Renal pelvis (tissue), 12 donors: Measurements from ENCODE around the gene GCG. TPM values are rescaled to one million over a fixed set of nuclear protein-coding genes. Genes with fewer than 3 reads are reported as not detected.

ENCODE experiments used
- DNase-seq: peaks from one replicate; pipeline ENCODE4 v3.0.0-alpha.2; 2013
- long read RNA-seq, 16 experiments: transcript quantifications; one replicate each; lab custom pipeline, GENCODE V29; 2026
- polyA plus RNA-seq, 3 donors: library from polyadenylated mRNA; unstranded; fragments of 120-200 nt; gene quantifications; one replicate each; pipeline ENCODE4 v1.2.1, GENCODE V29; 2013; ENCODE audit not compliant: insufficient read length in 3 of 3

GCG gene
- polyA plus RNA-seq: not detected
- long read RNA-seq, donor 1: 0 reads
- long read RNA-seq, donor 2: 0 reads
- long read RNA-seq, donor 3: 0 reads
- long read RNA-seq, donor 4: 0 reads
- long read RNA-seq, donor 5: 0 reads
- long read RNA-seq, donor 6: 0 reads
- long read RNA-seq, donor 7: 0 reads
- long read RNA-seq, donor 8: 0 reads
- long read RNA-seq, donor 9: 0 reads
- long read RNA-seq, donor 10: 0 reads
- long read RNA-seq, donor 11: 0 reads
- long read RNA-seq, donor 12: 0 reads
- long read RNA-seq, donor 13: 0 reads
- long read RNA-seq, donor 14: 0 reads
- long read RNA-seq, donor 15: 0 reads
- long read RNA-seq, donor 16: 0 reads

DNA sequence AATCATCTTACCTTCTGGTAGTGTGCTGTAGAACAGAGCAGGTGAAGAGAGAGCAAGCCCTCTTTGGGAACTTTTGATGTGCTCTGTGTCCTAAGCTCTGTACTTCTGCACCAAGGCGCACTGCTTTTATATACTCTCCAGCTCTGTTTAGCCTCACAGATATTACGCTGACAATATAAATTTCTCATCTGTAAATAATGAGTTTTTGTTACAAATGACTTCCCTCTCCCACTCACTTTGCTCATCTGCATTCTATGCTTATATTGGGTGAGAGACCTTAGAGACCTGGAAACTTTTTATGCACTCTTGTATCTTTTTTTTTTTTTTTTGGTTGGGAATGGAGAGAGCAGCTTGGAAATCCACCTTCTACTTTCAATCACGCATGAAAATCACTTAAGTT, at the start of gene GCG:
GCG (minus strand) TSS at position 101 of the 400 bp plus-strand sequence. CDS start 3,069 bp downstream, outside the sequence.
- DNase-seq: no peak

DNA sequence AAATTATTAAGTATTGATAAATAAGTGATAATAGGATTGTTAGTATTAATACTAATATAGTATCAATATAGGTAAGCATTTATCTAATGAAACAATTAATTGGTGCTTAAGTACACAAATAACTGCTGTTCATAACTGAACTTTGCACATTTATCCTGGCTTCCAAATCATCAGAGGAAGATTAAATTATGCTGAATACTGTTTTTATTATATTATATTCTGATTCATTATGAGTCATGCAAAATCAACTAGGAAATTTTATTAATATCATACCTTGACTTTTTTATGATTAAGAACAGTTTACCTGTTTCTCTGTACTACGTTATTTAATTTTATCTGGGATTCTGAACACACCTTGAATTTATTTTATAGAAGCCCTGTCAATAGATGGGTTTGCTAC, 48.6 kb upstream of the GCG start:
- no peak for DNase-seq

DNA sequence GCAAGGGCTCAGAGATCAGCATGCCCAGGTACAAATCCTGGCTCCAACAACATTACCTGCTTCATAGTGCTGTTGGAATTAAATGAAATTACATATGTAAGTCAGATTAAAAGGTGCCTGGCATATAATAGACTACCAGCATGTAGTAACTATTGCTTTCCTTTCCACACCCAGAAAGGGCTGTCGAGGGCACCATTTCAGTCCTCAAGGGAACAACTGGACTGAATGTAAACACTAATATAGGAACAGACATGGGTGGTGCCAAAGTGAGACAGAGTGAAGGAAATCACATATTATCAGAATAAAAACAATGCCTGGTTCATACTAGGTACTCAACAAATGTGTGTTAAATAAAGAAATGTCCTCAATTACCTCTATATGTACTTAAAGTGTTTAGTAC, 47.9 kb upstream of the GCG start:
- DNase-seq: no peak

DNA sequence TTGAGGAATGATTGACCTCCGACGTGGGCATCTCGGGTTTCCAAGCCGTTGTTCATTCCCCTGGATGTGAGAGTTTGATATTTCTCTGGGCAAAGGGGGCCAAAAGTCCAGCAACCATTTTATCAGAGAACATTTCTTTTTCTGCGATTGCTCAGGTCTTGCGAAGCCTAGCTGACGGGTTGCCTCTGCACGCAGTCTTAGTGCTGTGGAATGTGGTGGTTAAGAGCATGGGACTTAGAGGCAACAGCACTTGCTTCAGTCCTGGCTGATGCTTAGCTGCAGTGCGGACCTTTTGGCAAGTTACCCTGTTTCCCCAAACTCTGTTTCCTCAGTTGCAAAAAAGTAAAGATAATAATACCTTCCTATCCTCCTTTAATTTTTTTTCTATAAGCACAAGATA, 46.2 kb upstream of the GCG start:
- no peak for DNase-seq

DNA sequence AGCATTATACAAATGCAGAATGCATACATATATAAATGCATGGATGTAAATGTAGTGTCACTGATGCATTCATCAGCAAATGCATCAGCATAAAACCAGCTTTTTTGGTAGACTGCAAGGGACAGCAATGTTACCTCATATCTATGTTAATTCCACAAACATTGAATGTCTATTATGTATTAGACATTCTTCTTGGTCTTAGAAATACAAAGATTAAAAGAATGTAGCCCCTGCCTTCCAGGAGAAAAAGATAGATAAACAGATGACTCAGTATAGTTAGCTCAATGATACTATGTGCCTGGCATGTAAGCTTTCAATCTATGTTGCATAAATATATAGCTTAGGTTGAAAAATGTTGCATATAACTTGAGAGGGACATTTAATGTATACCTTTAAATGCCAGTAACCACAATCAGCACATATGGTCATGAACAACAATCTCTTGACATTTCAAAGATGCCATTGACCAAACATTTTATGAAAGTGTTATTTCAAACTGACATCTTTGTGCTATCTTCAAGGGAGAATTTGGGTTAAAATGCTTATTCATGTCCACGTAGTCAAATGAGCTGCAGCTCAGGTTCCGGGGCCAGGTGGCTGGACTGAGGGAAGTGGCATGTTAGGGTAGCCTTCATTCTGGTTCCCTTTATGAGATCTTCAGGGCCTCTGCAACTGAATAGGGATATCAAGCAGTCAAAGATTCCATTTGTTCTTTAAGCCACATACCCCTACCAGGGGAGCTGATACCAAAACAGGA, 45.2 kb upstream of the GCG start:
- no peak for DNase-seq

DNA sequence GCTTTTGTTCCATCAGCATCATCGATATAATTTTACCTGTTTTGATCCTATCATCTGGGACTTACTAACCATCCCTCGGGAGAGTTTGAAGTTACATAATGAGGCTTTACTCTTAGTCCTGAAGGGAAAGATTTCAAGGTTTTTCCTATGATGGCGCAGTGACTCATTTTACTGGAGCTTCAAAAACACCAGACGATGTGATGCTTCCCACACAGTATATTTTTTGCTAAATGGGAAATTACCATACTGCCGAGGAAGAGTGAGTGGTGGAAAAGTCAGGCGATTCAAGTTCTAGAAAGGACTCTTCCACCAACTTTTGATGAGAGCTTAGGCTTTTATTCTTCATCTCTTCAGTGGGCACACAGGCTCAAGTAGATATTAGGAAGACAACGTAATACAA, 44.6 kb upstream of the GCG start:
- no peak for DNase-seq

DNA sequence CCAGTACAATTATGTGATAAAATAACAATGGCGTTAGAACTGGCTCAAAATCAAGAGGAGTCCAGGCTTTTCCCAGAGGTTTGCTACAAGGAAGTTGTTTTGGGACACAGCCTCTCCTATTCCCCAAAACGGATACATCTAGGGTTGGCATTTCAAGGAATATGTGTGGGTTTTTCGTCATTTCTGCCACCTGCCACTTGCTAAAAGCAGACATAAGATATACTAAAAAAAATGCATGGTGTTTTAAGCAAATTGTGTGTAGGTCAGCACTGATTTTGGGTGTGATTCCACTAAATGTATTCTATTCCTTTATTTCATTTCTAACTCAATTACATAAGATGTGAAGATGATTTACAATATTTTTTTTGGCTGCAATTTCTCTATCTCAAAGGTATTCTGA, 36.4 kb upstream of the GCG start:
- DNase-seq: no peak

DNA sequence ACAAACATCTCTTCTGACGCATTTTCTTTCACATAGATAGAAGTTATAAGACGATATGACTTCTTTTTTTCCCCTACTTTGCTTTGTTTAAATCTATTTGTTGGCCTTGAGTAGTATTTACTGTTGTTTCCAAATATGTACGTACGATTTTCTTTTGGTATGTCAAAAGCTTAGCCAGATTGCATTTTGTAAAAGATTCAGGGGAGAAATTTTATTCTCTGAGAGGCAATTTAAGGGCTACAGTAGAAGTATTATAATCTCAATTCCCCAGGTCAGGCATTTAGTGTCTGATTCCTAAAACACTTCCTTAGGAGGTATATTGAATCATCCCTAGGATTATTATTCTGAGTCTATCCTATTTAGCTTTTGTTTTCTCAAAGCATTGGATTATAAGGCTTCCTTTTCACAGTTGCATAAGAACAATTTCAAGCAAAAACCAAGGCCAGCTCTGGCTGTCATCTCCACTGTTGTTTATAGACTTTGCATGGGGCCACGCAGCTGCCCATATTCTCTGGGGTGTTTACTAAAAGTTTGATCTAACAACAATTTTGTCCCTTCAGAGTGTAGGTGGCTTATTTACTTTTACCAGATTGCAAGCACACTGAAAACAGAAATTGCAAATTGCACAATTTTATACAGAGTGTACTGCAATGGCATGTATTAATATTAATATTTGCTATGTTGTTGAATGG, 33.6 kb upstream of the GCG start:
- no peak for DNase-seq

DNA sequence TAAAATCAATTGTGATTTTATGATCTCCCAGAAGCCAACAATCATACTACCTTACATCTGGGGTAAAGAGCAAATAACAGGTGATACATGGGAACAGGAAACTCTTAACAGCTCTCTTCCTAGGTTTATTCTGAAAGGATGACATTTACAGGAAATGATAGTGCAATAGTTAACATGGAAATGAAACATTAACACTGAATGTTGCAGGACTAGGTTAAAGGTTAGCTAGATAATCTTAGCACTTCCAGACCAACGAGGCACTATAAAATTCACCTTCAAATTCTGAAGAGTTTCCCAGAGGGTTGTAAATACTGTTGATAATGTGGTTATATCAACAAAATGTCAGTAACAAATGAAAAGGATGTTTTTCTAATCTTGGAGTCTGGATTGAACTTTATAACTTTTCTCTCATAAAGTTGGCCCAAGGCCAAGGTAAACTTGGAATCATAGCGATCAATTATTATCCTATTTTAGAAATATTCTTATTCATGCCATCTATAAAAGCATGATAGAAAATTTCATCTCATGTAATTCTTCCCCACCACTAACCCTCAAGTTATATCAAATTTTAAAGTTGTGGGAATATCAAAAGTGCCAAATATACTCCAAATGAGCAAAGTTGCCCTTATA, 32.9 kb upstream of the GCG start:
- DNase-seq: no peak

DNA sequence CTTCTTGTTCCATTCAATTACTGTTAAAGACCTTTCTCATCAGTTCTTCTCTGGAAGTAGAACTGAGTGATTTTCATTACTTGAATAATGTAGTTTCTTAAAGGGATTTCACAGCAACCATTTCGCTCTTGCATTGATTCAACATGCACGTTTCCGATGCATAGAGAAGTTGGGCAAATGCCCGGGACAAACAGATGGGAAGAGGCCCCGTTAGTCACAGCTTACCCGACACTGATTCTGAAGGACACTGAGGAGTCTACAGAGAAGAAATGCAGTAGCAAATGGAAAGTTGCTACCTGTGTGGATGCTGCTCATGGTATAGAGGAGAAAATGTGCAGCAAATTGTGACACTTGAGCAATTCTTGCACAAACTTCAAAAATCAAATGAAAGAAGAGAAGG, 32.3 kb upstream of the GCG start:
- DNase-seq: no peak

DNA sequence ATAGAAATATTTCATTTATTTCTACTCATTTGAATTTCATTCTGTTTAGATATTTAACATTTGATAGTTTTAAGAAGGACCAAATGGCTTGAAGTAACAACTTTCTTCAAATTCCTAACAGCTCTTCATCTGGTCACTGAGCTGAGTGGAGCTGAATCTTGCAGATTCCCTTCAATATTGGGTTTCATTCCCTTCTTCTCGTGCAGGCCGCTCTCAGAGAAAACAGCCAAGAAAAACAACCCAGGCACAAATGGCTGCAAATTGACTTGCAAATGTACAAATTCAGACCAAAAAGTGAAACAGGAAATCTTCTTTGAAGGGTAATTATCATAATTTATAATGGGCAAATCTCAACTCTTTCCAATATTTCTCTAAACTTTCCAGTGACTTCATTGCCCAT, 30.3 kb upstream of the GCG start:
- DNase-seq: no peak

DNA sequence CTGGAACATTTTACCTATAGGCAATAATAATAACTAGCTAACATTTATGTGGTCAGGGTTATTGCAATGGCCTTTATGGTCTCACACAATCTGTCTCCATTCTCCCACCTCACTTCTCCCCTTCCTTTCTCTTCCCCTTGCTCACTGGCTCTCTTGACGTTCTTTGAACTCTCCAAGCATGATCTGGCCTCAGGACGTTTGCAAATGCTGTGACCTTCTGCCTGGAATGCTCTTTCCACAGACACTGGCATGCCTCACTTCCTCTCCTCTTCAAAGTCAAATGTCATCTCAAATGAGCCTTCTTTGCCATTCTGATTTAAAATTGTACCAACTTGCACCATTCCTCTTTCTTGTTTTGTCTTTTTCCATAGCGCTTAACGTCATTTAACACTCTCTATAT, 25.3 kb upstream of the GCG start:
- DNase-seq: no peak

DNA sequence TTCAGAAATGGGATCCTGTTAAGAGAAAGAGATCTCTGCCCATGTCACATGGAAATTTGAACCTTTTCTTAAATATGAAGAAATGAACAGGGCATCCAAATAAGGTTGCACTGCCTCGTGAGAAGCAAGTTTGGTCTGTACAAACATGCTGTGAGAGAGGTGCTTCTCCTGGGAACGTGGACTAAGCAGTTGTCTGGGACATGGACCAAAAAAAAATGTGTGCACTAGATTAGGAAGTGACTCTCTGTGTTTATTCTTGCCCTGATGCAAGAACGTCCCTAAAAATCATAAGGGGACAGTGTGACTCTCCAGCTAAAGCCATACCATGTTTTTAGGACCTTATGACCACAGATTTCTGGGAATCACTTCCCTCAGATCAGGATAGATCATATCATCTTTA, 23.7 kb upstream of the GCG start:
- no peak for DNase-seq

DNA sequence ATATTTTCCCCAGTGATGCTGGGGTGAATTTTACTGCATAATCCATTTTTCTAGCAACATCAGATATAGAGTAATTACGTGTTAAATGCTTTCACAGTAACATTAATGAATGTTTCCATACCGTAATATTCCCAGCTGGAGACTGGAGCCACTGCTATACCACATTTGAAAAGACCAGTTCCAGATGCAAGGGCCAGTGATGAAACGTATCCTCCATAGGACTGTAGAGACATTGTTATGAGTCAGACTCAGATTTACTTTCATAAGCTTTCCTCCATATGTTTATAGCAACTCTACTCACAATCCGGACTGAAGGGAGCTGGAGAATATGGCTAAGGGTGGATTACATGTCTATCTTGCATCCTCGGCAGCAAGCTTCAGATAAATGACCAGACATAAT, 22.7 kb upstream of the GCG start:
- DNase-seq: no peak

DNA sequence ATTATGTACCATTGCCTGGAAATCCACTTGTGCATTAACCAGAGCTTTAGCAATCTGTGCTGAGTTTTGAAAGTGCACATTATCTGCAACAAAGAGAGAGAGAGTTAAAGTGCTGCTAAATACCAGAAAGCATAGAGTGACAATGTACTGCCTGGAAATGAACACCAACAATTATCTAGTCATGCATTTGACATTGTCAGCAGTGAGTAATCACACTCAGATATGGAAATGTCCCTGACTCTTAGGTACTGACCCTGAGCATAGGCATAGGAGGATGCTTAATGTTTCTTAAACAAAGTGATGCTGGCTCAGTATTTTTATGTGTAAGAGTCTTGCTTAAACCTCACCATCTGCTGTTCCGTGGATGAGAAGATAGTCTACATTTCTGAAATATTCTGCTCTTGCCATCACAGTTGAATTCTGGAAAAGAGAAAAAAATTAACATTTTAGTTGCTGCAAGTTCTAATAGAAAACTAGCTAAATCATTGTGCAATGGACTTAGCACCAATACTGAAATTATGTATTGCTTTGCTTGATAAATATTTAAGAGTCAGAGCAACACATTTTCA, 20.8 kb upstream of the GCG start:
- no peak for DNase-seq

DNA sequence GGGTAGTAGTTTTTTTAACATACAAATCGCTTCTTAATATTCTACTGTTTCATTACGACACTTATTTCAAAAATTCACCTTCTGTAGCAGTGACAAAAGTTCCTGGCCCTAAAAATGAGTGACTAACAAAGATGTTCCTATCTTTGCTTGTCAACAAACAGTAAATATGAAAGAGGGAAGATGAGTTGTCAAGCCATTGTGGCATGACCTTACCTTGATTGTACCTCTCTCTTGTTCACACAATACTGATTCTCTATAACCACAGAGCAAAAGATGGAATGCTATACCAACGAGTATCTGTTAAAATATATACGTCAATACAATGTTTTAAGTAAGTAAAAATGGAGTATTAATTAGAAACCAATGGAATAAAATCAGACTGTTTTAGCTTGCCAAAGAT, 14.7 kb upstream of the GCG start:
- no peak for DNase-seq

DNA sequence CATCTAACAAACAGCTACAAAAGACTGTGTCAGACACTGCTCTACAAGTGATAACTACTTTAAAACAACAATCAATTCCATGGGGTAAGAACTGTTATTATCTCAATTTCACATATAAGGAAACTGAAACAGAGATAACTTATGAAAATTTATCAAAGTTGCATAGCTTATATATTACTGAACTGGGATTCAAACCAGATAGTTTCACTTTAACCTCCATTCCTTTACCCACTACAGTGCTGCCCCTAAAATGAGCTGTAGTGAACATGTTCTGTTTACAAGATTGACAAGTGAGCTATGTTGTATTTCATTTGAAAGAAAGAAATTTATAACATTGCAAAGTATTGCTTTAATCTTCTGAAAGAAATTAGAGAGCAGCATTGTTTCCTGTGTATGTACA, 14.1 kb upstream of the GCG start:
- no peak for DNase-seq

DNA sequence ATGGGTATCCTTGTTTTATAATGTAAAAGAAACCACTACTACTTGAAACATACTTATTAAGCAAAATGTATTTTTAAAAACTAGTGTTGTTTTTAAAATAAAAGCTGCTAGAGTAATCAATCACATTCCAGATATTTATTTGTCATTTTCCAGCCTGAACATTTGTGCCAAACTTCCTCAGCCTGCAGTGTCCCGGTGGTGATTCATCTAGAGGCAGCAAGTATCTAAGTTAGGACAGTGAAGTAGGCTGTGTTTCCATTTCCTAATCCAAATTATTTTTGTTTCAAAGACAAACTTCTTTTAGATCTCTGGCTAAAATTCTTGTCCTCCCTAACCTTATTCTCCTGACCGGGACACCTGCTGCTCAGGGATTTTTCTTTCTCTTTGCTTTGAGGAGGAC, 12.8 kb upstream of the GCG start:
- DNase-seq: no peak

DNA sequence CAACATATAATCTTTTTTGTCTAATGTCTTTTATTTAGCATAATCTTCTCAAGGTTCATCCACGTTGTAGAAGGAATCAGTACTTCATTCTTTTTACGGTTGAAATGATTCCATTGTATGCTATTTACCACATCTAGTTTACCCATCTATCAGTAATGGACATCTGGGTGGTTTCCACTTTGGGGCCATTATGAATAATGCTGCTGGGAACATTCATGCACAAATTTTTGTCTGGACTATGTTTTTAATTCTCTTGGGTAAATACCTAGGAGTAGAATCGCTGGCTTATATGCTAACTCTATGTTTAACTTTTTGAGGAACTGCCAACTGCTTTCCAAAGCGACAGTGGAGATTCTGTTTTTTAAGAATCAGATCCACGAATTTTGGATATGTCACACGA, 7.4 kb upstream of the GCG start:
- no peak for DNase-seq

DNA sequence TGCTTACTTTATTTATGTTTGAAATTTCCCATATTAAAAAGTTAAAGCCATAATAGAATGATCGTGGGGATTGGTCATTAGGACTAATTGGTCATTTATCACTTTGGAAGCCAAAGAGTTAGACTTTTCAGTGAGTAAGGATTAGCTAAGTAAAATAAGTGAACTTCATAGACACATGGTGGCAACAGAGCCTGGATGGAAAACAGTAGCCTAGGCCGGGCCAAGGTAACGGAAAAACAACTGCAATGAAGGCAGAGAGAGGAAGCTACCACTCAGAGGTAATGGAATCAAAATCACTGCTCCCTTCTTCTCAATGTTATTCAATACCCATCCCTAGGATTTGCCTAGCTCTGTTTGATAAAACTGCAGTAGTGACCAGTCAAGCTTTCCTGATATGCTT, 4.1 kb upstream of the GCG start:
- no peak for DNase-seq

DNA sequence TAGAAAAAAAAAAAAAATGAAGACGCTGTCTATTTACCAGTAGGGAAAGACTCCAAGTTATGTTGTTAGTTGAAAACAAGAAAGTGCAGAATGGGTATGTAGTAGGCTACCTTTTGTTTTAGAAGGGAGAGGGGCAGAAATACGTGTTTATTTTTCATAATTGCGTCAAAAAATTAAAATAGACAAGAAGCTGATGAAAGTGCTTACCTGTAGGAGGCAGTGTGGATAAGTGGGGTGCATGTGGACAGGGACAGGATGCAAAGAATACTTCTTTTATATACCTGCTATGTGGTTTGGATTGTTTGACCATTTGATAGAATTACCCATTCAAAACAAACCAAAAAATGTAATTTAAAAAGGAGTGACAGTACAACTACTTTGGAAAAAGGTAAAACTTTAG, 3.0 kb upstream of the GCG start:
- DNase-seq: no peak

DNA sequence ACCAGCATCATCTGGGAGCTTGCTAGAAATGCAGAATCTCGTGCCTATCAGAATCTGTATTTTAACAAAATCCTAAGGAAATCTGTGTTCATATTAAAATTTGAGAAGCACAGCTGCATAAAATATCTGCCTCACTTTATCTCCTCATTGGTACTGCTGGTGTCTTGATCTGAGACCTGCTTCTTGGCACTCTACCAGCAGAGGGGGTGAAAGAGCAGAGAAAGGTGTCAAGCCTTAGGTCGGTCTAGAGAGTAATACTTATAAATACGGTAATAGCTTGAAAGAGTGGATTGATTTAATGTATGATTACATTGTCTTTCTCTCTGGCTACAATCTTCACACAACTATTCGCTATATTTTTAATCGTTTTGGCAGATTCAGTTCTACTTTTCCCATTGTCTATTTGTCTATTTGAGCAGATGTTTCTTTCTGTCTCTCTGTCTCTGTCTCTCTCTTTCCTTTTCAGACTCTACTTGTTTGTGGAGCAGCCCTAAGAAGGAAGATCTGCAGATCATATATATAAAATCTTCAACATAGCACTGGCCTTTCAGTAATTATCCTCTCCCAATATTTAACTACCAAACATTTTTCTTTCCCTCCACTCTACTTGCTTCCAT, 1.7 kb upstream of the GCG start:
- peak; percentile 49 for DNase-seq
